NCI-H446 treated with DMSO at 0.1 percent for 48 hours (cell line): ENCODE data around the gene ITM2C.

Experiments
- DNase-seq: peaks from one replicate; lab custom pipeline; 2025; lab: John Stamatoyannopoulos, UW

Gene ITM2C

DNA sequence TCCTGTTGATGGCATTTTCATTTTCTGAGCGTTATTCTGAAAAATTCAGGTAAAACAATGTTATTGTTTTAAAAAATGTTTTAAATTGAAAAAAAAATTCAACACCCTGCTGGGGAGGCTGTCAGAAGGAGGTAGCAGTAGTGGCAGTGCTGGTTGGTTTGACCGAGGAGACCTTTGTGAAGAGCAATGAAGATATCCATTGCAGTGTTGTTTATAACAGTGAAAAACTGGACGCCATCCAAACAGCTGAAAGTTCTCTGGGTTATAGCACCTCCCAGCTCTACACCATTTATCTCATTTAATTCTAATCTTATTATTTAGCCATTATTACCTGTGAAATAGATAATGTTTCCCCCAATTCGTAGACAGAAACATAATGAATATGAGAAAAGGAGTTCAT lies 12.6 kb upstream of the ITM2C start:
- DNase-seq, result no peak

DNA sequence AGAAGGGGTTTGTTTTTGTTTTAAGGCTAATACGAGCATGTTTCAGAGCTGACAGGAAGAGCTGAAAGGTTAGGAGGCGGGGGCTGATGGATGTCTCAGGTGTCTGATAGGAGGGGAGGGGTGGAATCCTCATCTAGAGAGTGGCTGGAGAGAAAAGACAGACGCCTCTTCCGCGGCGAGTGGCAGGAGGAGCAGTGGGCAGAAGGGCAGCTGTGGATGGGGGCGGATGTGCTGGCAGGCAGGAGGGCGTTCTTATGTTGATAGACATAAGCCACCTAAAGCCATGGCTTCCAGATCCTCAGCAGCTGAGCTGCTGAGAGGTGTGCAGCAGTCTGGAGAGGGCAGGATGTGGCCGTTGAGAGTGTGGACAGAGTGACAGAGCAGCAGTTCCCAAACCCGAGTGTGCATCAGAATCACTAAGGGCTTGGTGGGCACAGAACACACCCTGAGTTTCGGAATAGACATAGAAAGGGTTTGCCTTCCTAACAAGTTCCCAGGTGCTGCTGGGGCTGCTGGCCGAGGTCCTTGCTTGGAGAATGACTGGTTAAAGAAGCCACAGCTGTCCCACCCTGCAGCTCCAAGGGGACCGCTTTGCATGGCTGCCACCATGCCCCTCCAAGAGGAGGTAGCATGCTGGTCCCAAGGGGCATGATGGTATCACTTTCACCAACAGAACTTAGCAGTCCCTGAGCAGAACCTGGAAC lies 3.0 kb upstream of the ITM2C start:
- DNase-seq, result no peak

DNA sequence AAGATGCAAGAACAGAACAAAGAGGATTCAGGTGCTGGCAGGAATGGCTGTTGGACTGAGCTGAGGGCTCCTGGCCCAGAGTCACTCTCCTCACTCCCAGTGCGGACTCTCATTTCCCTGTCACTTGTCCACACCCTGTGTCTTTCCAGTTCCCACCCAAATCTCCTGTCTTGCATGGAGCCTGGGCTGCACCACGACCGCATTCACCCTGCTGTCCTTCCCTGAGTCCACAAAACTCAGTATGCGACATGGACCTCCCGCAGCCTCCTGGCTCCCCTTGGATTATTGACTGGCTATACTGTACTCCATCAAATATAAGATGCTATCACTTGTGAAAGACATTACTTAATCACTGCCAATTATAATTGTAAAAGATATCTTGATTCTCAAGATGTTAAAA lies 2.5 kb upstream of the ITM2C start:
- no peak for DNase-seq

DNA sequence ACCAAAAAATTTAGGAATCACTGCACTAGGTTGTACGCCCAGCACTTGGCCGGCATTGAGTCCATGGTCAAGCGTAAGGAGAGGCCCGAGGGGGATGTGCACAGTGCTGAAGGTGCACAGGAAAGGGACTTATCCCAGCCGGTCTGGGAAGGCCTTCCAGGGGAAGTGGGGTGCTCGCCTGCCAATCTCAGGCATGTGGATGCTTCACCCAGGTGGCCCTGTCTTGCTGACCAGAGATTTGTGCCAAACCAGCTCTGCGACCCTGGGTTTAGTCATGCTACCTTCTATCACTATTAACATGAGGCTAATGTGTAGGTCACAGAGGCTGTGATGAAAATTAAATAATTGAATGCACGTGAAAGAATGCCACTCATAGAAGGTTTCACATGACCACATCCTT lies 1.7 kb upstream of the ITM2C start:
- DNase-seq, result no peak

DNA sequence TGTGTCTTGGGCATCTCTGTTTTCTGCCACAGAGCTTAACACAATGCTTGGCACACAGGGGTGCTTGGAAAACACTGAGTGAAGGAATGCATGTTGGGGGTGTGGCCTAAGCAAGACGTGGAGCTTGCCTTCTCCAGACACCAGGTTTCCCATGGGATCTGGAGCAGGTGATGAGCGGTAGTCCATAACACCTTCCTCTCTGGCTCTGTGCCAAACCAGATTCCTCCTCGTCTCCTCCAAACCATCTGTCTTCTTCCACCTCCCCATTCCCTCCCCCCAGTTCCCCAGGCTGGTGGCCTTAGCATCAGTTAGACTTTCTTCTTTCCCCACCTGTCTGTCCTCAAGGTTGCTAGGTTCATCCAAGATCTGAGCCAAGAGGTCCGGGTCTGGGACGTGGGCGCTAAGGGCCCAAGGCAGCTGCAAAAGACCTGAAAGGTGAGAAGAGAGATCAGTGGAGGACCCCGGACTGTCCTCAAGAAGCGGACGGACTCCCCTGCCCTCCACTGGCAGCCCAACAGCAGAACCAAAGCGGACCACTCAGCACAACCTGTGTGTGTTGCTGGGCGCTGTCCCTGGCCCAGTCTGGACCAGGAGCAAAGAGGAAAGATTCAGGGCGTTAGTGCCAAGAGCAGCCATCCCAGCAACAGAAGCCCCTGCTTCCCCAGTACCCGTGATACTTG lies 1.2 kb upstream of the ITM2C start:
- DNase-seq, result no peak

GRCh38 chr2:230864122-230864604 lies 579 bp upstream of the ITM2C start:
- no peak for DNase-seq

- no peak for DNase-seq
Measured at GRCh38 chr2:230865307-230865765, 594 bp downstream of the ITM2C start.

DNA sequence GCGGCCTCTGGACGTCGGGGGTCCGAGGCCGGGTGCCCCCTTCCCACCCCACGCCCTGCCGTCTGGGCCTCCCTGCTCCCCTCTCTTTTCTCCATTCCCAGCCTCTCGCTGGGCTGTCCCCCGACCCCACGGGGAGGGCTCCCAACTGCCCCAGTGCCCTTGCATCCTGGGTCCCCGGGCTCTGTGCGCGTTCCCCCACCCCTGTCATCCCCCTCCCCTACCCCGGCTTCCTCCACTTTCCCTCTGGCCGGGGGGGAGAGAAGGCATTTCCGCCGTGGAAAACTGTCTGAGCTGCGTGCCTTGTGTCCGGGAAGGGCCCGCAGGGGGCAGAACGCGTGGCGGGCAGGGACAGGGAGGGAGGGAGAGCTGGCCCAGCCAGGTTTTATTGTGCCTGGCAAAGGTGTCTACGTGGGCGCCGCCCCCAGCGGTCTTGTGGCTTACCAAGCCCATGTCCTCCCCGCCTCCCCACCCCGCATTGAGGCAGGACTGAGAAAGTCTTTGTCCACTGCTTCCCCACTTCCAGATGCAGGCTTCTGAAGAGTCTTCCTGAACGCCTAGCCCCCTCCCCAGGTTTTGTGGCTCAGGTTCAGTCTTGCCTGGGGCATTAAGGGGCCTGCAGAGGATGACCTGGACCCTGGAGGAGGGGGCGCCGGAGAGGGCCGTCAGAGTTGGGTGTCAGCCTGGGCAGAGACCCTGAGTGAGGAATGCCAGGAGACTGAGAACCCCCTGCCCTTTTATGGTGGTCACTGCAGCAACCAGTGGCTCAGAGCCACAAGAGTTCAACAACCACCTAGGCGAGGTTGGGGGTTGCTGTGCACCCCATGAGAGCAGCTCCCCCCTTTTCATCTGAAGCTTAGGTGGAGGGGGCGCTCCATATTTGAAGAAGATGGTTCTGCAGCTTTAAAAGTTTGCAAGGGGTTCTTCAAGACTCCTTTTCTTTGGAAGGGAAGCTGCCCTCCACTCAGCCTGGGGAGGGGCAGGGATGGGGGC lies 1.3 kb downstream of the ITM2C start:
- no peak for DNase-seq

DNA sequence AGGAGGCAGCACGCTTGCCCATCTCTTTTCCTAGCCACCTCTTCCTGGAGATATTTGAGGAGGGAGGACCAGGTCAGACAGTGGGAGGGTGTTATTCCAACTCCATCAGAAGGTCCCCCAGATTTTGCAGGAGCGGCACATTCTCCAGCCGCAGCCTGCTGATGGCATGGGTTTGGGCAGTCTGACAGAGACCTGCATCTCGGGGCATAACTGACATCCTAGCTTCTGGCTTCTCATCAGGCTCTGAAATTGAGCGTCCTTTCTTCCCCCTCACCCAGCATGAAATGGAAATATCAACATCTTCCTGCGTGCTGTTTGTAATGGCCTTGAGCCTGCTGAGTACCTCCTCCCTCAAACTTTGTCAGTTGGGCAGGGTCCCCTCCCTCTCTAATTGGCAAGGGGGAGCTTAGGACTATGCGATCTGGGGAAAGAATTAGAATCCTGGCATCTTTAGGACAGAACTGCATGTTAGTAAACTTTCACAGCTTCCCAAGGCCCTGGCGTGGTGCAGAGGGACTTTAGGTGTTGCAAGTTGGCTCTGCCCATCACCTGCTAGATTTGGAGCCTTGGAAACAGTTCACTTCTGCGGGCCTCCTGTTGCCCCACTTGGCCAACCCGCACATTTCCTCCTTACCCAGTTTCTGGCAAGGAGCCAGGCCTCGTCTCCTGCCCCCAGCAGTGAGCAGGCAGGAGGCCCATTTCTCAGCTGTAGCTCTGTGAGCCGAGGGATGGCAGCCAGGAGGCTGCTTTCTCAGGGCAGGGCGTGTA lies 2.2 kb downstream of the ITM2C start:
- DNase-seq, result peak; percentile 23

DNA sequence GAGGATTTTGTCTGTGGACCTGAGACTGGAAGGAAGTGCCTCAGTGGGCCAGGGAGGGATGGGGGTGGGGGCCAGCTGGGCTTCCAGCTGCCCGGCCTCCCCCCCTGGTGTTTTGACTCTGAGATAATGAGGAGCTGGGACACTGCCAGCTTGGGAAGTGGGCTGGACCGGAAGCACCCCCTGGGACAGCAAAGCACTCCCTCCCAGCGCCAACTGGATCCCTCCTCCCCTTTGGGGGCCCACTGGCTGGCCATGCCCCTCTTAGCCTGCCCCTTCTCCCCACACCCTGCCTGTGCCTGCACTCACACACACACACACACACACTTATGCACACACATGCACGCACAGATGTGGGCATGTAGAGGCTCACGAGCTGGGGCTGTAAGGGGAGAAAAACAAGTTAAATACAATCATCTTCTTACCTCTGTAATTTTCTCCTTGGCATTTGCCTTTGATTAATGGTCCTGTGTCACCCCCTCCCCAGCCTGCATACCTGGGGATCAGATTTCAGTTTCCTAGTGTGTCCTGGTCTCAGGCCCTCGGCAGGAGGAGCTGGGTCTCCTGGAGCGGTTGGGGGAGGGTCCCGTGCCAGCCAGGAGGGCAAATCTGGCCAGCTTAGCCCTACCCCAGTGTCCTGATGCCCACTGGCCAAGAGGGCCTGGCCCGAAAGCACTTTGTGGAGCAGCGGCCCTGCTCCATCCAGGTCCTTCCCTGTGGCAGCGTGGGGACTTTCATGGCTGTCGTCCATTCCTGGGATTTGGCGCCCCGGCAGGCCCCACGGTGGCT lies 3.6 kb downstream of the ITM2C start:
- DNase-seq, result no peak

DNA sequence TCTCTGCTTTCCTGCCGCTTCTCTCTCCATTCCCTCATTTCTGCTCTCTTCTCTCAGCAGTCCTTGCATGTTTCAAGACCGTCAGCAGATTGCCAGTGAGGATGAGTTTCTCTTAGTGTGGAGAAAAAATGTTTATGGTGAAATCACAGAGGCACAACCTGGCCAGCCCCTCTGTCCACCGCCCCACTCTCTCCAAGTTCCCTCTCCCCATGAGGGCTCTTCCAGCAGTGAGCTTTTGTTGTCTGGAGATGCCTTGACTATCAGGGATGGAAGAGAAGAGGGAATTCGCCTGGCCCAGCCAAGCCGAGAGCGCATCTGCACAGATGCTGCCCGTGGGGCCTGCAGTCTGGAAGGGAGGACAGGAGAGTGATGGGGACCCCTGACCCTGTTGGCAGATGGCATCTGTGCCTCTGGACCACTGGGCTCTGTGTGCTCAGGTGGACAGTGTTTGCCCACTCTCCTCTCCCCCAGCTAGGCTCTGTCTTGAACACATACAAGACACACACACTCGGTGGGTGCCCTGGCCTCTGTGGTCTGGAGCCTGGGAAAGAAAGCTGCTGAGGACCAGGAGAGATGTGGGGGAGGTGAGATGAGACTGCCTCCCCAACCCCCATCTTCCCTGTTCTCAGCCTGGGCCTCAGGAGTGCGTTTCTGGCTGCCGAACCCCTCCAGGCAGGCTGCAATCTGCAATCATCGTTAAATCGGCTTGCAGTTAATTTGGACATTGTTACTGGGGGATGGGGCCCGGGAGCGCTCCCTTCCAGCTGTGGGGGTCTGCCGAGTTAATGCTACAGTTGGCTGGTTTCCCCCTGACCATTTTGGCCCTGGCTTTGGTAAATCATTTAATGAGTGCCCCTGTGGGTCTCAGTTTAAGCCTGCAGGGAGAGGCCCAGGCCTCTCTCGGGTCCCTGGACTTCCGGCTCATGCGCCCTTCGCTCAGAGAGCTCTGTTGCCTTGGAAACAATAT lies 4.5 kb downstream of the ITM2C start:
- no peak for DNase-seq

- no peak for DNase-seq
Measured at GRCh38 chr2:230869914-230870543, 5.3 kb downstream of the ITM2C start.

DNA sequence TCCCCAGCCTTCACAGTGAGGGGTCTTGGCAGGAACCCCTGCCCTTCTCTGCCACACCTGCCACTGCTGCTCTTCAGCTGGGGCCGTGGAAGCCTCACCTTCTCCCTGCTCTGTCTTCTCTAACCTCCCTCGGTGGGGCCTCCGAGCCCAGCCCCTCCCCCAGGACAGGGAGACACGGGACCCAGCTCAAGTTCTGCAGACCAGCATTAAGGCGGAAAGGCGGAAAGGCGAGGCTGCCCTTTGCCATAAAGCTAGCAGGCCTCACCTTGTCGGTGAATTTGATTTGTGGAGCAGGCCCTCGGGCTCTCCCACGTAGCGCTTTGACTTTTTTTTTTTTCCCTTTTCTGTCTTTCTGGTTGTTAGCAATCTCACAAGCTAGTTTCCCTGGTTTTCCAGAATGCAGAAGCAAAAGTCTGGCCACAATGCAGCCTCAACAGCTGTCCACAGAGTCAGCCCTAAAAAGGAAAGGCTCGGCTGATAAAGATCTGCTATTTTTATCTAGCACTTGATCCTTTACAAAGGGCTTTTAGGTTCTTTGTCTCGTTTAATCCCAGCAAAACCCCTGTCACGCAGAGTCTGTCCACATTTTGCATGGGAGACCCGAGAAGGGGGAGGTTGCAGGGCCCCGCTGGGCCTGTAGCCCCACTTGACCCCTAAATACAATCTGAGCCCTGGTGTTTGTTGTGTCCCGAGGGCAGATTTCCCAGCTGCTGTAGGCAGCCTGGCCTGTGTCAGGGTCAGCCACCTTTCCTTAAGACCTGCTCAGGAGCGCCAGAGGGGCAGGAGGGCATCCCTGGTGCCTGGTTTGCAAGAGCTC lies 6.0 kb downstream of the ITM2C start:
- no peak for DNase-seq

- no peak for DNase-seq
Measured at GRCh38 chr2:230871361-230872150, 6.8 kb downstream of the ITM2C start.

DNA sequence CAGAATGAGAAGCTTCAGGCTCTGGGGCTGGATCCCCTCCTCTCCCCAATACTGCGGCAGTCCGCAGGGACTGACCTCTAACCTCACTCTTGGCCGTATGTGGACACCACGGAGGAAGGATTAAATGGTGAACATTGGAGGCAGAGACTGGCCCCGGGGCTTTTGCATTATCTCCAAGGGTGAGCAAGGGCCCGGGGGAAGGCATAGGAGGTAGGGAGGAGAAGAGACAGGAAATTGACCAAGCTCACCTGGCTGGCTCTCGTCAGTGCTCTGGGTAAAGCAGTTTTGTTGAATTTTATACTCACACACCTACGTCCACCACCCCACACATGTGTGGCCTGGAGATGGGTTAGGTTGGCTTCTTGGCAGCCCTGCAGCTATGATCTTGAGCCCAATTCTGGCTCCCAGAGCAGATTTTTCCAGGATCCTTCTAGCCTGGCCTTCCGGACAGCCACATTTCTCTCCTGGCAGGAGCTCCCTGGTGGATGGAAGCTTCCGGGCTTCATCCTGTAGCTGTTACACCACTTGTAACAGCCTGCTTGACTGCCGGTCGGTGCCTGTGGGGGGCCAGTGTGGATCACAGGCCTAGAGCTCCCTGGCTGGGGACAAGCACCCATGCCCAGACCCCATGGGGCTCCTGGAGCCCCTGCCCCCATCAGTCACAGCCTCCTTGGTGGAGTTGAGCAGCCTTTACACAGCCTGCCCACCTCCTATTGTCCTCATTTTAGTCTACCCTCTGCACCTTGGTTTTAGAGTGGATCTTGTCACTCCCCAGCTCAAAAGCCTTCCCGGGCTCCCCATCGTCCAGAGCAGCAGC lies 7.6 kb downstream of the ITM2C start:
- no peak for DNase-seq

DNA sequence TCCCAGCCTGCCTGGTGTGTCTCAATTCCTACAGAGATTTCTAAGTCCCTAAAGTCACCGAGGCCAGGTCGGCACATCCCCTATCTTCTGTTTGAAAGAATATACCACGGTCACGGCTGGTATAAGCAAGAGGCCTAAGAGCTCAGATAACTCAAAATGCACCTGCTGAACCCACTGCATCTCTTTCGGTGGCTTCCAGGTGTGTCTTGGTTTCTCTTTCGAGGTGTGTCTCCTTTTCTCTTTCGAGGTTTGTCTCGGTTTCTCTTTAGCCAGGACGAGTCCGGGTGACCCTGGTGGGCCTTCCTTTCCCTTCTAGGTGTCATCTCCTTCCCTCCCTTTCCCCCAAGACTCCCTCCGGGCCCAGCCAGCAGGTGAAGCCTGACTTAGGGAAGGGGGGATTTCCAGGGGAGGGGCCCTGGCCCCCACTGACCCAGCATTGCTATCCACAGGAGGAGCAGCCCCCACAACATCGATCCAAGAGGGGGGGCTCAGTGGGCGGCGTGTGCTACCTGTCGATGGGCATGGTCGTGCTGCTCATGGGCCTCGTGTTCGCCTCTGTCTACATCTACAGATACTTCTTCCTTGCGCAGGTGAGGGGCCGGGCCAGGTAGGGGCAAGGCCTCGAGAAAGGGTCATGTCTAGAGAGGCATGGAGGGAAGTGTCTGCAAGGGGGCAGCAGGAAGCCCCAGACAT lies 8.4 kb downstream of the ITM2C start:
- no peak for DNase-seq
